ENCODE measurements around the gene GBGT1.
A peak's percentile ranks its signal among the peaks of the same experiment; 100 is the strongest.

GBGT1 gene

DNA sequence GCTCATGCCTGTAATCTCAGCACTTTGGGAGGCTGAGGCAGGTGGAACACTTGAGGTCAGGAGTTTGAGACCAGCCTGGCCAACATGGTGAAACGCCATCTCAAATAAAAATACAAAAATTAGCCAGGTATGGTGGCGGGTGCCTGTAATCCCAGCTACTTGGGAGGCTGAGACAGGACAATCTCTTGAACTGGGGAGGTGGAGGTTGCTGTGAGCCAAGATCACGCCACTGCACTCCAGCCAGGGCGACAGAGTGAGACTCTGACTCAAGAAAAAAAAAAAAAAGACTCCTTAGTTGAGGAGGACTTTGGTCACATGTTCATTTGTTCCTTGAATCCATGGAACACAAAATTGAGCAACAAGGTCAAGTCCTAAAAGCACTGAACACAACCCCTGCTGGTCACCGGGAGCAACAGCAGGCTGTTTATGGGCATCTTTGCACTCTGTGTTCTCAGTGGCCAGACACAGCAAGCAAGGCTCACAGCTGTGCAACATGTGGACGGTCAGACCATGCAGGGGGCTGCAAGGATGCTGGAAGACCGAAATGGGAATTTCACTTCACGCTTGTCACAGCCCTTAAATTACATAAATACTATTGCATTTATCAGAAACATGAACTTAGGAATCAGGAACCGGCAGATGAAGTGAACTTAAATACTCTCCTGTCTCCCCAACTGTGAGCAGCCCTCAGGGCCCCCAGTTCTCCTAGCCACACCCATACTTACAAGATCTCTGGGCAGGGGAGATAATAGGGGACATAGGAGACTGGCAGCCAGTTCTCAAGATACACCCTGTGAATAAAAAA, 2.8 kb downstream of the GBGT1 start:
- no peak for DNase-seq

DNA sequence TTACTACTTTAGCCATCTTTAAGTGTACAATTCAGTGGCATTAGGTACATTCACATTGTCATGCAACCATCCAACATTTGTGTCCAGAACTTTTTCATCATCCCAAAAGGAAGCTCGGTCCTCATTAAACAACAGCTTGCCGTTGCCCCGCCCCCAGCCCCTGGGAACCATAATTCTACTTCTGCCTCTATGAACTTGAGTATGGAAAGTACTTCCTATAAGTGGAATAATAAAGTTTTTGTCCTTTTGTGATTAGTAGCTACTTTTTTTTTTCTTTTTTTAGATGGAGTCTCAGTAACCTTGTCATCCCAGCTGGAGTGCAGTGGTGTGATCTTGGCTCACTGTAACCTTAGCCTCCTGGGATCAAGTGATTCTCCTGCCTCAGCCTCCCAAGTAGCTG, 5.0 kb downstream of the GBGT1 start:
- no peak for DNase-seq

DNA sequence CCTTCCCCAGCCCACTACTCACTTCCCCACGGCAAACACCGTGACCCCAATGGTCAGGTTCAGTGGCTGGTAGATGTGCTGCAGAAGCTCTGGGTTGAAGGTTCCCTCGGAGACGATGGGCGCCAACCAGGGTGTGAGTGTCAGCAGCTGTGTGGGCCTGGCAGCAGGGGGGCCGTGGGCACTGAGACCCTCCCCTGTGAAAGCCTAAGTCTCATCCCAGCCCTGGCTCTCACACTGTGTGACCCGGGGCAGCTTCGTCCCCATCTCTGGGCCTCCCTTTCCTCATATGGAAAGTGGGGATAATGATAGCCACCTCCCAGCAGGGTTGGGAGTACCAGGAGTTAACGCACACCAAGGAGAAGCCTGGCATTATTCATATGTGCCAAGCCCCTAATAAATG, 8.6 kb downstream of the GBGT1 start:
- DNase-seq = no peak

DNA sequence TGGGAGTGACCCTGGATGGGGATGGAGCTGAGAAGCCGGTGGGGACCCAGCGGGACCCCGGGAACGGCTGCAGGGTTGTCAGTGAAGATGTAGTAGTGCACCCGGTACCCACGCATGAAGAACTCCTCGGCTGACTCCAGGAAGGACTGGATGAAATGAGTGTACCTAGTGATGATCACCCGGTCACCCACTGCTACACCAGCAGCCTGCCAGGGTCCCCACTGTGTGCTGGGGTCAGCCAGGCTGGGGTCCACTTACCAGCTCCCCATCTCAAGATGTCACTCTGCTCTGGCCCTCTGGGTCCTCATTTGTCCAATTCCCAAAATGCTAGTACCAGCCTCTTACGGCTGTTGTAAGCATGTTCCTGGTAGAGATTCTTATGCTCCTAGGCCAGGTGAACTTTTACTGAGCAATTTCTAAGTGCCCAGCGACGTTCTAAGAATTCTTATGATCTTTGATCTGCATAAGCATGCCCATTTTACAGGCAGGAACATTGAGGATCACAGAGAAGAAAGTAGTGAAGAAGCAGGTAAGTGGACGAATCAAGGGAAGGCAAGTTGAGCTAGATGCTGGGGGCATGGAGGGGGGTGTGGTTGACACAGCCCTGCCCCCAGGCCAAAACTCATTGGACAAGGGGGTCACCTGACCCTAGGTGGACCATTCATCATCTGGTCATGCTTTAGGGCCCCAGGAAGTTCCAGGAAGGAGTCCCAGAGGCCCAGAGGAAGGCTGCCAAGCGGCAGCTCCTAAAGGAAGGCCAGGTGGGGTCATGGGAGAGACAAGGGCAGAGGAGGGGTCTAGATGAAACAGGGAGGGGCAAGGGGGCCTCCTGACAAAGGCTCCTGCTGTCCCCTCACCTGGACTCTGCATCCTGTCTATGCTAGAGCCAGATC, 9.4 kb downstream of the GBGT1 start:
- DNase-seq = no peak

DNA sequence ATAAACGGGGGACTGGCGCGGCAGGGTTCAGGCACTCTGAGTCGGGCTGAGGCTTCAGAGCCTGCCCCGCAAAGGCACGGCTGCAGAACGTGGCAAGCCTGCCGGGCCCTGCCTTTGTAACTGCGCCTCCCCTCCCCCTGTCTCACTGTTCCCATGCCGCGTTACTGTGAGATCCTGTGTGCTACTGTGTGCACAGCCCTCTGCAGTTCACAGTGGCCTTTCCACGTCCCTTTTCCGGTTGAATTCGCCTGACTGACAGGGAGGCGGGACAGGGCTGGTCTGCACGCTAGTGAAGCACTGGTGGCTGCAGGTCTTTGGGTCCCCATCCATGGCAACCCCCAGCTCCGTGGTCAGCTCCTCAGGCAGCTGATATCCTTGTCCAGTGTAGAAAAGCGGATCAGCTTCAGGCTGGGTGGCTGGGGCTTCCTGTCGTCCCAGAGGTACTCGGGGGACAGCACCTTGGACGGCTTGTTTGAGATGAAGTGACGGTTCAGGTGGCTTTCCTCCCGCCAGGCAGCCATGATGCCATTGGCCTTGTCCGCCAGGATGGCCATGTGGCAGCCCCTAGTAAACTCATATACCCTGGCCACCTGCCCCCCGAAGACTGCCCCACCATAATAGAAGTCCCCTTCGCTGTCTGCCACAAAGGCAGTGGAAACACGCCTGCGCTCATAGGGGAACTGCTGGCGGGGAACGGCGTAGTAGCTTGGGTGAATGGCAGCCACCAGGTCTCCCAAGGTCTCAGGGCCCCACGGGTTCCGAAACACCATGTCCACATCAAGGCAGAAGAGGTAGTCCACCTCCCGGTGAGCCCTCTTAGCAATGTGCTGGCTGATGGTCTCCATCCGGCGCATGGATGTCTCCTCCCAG, 10.3 kb downstream of the GBGT1 start:
- DNase-seq = no peak

DNA sequence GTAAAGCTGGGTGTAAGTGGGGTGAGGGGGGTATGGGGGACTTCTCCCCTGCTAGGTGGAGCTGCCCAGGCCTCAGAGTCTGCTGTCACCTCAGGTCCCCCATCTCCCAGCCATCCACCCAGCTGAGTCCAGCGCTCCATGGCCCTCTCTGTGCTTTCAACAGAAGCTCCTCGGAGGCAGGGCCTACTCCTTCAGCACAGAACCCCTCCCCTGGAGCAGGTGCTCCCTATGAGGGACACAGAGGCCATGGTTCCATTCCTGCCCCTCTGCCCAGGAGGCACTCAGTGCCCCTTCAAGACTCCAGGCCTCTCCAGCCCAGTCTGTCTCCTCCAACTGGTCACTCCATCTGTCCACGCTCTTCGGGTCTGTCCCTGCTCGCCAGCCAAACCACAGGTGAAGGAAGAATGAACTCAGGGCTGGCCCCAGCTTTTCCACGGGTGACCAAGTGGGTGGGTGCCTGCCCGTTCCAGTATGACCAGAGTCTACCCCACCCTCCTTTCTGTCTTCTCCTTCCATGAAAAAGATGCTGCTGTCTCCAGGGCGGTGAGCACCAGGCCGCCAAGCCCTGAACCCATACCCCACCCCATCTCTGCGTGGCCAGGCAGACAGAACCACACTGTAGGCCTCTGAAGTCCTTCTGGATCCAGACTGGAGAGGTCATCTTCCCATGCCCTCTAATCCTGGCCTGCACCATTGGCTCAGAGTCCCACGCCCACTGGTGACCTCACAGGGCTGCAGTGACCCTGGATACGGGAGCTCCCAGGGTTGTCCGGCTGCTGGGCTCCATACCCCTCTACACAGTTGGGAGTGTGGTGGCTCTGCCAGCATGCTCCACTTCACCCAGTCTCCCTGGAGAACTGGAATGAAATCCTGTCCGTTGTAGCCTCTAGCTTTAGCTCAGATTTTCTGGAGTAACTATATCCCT, 11.9 kb downstream of the GBGT1 start:
- no peak for DNase-seq

DNA sequence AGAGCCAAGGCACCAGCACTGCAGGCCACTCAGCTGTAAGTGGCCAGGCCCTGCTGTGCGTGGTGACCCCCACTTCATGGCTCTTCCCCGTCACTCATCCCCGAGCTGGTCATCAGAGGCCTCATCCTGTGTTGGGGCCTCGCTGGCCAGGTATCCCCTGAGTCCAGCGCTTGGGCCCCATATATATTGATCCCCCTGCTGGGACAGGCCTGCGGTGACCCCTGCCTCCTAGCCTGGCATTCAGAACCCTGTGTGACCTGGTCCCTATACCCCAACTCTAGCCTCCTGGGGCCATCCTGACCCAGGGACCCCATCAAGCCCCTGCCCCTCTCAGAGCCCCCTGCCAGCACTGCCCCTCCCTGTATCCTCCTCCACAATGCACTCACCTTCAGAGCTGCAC, 12.7 kb downstream of the GBGT1 start:
- no peak for DNase-seq

DNA sequence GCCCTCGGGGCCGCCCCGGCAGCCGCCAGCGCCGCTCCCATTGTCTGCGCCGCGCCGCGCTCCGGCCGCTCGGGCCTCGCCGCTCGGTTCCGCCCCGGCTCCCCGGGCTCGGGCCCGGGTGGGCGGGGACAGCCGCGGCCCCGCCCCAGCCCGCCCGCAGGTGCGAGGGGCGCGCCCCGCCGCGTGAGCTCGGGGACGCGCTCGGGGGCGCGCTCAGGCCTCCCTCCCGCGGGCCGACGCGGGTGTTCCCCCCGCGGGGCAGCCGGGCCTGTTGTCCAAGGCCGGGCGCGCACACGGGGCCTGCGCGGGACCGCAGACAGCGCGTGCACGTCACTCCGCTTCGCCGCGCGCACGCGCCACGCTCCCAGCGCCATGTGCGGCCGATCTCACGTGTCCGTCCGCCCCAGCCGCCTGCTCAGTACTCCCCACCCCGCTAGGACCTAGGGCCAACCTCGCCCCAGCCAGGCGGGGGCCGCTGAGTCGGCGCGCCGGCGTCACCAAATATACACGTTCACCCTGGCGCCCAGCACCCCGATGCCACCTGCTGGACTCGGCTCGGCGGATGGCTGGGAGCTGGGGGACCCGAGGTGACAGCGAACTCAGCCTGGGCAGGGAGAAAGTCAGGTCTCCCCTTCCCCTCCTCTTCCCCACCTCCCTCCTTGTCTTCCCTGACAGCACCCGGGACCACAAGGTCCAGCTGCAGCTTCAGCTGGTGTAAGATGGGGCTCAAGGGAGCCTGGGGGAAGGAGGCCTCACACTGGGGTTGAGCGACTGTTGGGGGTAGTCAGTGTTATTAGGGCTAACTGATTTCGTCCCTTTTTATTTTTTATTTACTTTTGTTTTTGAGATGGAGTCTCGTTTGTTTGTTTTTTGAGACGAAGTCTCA, 14.3 kb downstream of the GBGT1 start:
- DNase-seq = no peak

DNA sequence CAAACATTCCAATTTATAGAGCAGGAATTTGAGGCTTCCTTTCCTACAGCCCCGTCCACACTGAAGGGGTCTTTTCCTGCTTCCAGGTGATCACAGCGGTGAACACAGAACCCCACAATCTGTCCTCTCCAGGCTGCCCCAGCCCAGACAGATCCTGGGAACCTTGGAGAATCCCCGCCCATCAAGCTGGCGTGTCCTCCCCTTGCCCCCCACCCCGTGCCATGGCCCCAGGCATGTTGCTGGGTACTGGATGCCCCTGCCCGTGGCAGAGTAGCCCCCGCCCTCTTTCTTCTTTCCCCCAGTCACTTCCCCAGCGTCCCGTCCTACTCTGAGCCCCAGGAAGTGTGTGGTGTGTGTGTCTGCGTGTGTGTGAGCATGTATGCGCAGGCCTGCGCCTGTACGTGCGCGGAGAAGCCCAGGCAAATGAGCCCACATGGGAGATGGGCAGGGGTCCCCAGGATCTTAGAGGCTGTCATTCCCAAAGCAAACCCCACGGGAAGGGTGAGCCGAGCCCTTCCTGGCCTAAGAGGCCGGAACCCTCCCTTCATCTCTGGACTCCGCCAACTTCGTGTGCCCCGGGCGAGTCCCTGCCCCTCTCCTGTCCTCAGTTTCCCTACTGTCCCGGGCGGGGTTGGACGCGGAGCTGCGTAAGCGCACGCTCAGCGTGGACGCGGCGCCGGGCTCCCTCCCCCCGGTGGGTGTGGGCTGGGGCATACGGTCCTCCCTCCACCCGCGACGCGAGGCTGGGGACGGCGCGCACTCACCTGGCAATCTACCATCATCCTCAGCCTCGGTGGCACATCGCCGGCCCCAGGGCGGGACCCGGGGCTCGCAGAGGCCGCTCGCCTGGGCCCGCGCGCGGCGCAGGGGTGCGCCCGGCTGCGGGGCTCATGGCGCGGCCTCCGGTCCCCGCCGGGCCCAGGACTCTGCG, 15.2 kb downstream of the GBGT1 start:
- DNase-seq = no peak

DNA sequence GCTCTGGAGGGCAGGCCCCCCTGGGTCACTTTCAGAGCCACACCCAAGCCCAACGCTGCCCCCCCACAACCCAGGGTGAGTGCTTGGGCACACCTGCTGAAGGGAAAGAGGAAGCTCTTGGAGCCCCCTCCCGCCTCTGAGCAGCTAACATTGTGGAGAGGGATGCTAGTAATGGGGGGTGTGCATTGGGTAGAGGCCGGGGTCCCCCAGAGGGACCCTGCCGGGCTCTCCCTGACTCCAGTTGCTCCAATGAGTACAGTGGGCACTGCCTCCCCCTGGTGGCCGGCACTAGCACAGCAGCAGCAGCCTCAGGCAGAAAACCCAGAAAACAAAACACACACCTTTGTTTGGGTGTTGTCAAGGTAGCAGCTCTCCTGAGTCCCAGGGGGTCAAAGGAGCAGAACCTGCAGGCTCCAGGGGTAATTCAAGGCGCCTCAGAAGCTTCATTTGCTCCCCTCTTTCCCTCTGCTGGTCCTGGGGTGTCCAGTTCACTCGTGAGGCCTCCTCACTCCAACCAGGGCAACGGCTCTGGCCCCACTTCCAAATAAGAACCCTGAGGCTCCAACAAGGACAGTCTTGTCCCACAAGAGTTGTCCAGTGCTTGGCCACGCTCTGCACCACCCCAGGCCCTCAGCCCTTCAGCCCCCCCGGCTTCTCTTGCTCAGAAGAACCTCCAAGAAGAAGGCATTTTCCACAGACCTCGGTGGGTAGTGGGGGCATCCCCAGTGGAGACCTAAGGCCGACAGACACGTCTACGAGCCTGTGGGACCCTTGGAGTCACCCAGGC, 16.1 kb downstream of the GBGT1 start:
- DNase-seq = peak; percentile 12

DNA sequence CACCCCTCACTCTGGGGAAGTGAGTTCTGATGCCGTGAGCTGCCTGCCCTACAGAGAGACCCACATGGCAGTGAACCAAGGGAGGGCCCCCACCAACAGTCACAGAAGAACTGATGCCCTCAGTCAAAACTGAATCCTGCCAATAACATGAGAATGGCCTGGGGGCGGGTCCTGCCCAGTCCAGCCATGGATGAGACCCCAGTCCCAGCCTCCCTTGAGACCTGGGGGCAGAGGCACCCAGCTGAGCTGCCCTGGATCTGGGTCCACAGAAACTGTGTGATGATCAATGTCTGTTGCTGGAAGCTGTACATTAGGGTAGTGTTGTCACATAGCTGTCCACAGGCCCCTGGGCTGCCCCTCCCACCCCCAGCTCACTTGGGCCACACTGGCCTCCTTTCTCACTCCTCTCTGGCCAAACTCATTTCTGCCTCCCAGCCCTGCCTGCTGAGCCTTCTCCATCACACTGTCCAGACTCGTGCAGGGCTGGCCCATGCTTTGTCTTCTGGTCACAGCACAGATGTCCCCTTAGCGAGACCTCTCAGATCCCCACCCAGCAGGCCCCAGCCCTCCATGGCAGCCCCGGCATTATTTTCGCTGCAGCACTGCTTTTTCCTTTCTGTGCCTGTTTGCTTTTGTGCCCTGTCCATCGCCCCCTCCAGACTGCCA, 16.8 kb downstream of the GBGT1 start:
- DNase-seq = no peak

DNA sequence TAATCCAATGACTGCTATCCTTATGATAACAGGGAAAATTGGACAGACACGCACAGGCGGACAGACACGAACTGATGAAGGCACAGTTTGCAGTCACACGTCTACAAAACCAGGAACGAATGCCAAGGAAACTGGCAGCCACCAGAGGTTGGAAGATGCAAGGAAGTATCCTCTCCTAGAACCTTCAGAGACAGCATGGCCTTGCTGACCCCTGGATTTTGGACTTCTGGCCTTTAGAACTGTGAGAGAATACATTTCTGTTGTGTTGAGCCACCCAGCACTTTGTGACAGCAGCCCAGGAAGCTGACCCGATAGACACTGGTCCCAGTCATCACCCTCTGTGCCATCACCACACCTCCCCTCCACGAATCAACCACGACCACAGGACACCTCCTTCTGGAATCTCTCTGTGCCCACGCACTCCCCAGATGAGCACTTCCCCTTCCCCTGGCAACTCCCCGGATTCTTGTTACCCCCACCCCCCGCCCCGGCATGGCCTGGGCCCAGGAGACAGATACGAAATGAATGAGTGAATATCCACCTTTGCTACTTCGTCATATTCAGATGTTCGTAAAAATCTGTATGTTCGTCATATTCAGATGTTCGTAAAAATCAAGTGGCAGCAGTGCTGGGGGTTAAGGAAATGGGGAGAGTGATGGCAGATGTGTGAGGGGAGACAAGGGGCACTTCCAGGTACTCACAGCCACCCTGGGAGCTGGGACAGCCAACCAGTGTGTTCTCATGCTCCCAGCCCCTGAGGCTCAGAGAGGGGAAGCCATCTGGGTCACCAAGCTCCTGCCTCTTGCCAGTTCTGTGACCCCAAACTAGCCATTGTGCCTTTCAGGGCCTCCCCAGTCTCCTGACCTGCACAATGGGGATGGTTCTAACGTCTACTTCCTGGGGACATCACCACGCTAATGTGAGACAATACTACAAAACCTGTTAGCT, 18.5 kb downstream of the GBGT1 start:
- DNase-seq = no peak

DNA sequence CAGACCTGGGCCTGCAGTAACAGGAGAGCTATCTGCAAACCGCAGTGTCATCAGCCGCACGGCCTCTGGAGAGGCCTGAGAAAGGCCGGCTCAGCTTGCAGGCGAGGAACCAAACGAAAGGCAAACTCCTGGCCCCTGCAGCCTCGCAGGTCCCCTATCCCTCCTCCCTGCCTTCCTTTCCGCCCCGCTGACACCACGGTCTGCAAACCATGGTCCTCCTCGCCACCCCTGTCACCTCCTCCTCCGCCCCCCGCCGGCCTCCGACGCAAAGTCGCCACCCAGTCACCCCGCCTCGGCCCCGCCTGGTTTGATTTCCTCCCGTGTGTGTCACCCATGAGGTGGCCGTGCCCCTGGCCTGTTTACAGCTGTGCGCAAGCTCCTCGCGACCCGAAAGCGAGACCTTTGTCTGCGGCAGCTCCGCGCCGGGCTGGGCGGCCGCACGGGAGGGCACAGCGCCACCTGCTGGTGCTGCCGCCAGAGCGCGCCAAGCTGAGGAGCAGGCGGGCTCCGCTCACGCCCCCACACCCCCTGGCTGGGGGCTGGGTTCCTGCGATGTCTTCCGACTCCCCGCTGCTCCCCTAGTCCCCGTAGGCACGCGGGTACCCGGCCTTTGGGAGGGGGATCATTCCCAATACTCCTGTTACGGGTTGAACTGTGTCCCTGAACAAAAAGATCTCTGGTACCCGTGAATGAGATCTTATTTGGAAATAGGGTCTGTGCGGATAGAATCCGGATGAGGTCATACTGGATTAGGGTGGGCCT, 19.4 kb downstream of the GBGT1 start:
- DNase-seq = no peak

DNA sequence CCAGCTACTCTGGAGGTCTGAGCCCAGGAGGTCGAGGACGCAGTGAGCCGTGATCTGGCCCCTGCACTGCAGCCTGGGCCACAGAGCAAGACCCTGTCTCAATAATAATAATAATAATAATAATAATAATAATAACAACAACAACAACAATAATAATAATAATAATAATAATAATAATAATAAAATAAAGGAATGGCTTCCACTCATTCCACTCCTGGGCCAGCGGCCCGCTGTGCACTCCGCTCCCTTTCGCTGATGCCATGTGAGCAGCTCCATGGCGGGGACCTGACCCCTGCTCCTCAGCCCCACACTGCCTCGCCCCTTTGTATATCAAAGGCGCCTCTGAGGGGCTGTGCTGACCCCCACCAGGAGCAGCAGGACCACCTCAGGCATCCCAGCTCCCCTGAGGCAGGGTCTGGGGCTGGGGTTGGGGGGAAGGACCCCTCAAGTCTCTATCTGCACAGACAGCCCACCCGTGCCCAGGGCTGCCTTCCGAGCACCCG, 20.0 kb downstream of the GBGT1 start:
- no peak for DNase-seq

DNA sequence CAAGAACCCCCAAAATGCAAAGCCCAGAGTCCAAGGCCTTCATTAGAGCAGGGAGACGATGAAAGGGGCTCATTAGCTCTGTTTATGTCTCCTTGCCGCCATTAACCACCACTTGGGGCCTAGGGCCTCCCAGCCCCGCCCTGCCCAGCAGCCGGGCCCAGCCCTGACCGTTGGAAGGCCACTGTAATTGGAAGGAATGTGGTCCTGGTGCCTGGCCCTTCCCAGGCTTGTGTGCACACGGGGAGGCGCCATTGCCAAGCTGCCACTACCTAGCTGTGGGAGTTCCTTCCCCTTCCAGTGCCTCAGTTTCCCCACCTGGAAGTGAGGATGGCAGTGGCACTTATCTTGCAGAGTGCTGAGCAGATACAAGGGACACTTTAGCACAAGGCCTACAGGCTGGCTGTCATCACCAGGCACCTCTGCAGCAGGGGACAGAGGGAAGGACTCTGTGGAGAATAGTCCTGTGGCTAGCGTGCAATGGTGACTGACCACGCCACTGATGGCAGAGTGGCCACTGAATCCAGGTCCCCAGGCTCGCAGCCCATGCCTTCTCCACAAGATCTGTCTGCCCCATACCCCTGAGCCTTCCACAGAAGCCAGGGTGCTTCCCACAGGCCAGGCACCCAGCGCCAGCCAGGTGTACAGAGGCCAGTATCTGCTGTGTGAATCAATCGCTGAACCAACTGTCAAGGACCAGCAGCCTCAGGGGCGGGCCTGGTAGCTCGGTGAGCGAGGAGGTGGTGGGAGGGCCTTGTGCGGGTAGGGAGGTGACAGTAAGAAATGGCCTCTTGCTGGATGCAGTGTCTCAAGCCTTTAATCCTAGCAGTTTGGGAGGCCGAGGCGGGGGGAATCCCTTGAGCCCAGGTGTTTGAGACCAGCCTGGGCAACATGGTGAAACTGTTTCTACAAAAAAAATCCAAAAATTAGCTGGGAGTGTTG, 20.8 kb downstream of the GBGT1 start:
- DNase-seq = no peak
